TTC549 (cell line): ENCODE measurements around the gene CHMP2B.

Experiments used
- FAIRE-seq: peaks from 2 replicates; lab custom pipeline; 2012; peaks lifted over from hg19 to GRCh38; lab: Jason Lieb, UNC

CHMP2B gene, protein sequence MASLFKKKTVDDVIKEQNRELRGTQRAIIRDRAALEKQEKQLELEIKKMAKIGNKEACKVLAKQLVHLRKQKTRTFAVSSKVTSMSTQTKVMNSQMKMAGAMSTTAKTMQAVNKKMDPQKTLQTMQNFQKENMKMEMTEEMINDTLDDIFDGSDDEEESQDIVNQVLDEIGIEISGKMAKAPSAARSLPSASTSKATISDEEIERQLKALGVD

DNA sequence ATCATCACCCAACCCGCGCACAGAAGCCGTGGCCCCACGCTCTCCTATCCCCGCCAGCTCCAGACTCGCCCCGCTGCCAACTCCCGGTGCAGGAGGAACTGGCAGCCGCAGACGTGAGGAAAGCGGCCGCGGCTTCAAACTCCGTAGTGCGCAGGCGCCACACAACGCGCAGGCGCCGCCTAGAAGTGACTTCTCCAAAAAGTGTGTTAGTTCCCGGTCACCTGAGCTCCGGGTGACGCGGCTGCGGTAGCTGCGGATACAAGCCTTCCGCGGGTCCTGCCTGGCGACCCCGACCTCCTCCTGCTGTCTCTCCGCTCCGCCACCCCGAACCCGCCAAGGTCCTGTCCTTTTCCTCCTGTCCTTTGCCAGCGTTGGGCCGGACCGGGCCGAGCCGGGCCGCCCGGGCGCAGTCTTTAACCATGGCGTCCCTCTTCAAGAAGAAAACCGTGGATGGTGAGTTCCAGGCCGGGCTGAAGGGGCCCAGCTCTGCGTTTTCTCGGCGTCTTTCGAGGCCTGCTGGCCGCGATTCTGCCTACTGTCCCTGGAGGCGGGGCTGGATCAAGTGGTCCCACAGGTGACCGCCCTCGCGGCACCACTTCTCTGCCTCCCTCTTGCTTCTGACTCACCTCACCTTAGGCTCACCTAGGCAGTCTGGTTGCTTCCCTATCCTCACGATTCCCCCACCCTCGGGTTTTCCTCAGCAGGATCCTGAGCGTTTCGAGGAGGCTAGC is at the start of gene CHMP2B:
TSS of gene CHMP2B (plus strand) at position 206 of the 731 bp plus-strand sequence. CDS start at position 420, 214 bp downstream.
- no peak for FAIRE-seq

- FAIRE-seq: no peak
These were observed 47.5 kb upstream of the CHMP2B start for GRCh38 chr3:87179642-87180041.

GRCh38 chr3:87181551-87181950 is 45.6 kb upstream of the CHMP2B start:
- FAIRE-seq: no peak

DNA sequence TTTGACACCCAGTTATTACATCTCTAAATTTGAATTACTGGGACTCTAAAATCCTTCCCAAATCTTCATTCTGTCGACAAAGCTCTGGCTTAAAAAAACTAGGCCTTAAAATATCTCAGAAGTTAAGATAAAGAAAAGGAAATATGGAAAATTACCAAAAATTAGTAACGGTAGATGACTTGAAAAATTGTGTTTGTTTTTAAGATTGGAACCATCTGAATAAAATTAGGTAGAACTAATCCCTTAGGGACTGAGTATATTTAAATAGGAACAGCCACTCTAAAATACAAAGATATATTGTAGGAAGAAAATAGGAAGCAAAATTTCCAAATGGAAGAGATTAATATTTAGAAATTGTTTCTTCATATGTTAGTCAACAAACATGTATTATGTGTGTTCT is 45.1 kb upstream of the CHMP2B start:
- FAIRE-seq: no peak

DNA sequence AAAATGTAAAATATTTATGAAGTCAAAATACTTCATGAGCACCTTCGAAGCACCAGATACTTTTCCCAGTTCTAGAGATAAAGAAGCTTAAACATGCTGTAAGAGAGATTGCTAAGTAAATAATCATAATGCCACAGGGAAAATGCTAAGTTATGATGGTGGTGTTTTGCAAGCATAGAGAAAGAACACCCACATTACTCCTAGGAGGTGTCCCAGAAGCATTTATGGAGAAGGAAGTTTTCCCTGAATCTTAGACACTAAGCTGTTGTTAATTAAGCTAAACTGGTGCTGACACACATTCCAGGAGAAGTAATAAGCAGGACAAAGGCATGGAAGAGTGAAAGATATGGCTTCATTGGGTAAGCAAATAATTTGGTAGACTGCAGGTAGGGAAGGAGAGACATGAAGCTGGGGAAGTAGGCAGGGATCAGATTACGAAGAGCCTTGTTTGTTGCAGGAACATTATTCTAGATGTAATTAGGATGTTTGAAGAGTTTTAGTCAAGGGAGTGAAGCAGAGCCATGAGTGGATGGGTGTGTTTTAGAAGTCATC is 40.4 kb upstream of the CHMP2B start:
- no peak for FAIRE-seq

DNA sequence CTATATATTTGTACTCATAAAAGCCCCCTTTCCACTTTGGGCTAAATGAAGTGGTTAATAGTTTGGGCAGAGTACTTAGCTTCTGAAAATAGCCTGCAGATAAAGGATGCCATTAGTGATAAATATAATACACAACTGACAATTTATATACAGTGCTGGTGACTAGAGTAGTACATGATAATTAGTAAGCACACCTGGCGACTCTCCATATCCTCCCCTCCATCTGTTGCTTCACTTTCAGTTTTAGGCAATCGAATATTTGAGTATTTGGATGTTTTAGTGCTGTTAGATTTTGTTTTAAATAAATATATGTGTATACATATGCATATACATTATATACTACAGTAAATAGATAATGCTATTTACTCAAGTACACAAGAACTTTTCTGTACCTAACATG is 35.9 kb upstream of the CHMP2B start:
- FAIRE-seq: no peak

GRCh38 chr3:87191641-87192040 is 35.5 kb upstream of the CHMP2B start:
- no peak for FAIRE-seq

- no peak for FAIRE-seq
These were observed 30.2 kb upstream of the CHMP2B start for GRCh38 chr3:87196879-87197278.

- FAIRE-seq: no peak
These were observed 29.6 kb upstream of the CHMP2B start for GRCh38 chr3:87197531-87197930.

DNA sequence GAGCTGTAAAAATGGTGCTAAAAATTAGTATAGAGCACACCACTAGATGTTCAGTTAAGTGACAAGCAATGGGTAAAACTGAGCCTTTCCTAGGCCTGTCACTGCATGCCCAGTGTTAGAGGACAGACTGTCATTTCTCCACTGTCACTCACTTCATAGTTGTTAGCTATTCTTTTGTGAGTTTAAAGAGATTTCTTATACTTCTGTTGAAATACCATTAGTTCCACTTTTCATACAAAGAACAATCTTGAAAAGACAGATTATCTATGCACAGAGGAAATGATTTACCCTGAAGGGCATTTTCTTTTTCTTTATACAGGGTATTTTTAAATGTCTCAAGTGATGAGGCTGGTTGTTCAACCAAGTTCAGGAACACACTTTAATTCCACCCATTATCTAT is 28.3 kb upstream of the CHMP2B start:
- FAIRE-seq: no peak

DNA sequence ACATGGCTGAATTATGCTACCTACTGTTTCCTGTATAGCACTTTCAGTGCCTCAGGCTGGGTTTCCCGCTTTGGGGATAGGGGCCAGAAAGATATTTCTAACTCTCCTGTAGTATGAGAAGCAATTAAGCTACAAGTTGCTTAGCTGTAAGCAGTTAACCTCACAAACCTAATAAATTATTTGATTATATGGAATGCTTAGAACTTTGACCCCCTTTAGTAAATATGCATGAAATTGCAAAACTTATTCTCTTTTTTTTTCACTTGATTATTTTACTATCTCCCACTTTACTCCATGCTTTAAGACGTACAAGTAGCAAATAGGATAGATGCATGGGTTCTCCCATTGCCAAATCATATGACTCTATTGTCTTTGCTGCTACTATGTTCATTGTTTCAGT is 27.5 kb upstream of the CHMP2B start:
- FAIRE-seq: no peak

DNA sequence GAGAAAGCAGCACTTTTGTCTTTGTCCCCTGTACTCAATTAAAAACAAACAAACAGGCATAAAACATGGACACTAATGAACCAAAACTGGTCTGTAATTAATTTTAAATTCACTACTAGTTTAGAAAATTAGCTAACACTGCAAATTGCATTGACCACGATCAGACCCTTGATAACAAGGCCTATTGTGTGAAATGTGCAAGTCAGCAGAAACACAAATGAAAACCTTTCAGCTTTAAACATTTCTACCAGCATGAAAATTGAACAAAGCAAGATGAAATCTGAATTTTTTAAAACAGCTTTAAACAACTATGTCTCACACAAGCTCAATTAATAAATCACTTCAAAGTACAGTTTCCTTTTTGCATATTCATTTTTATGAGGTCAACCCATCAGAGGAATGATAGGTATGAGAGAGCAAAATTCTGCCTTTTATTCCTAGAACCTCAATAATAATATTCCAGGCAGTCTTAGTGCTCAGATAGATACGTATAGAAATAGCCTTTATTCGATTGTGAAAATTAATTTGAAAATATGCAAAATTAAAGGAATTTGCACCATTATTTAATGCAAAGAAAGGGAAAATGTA is 27.0 kb upstream of the CHMP2B start:
- no peak for FAIRE-seq

- FAIRE-seq: no peak
These were observed 25.4 kb upstream of the CHMP2B start for GRCh38 chr3:87201727-87202126.

- FAIRE-seq: no peak
These were observed 23.3 kb upstream of the CHMP2B start for GRCh38 chr3:87203809-87204208.

DNA sequence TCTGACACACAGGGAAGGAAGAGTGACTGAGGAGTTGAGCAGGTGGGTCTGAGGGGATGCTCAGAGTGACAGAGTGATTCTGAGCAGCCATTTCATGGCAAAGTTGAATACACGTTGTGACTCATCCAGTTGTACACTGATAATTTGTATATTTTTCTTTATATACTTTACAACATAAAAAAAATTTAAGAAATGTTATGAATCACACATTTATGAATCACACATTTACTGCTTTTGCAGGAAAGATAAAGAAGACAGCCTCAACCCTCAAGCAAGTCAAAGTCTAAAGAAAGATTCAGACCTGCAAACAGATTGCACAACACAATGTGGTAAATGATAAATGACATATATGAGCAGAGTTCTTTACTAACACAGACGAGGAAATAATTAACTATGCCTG is 21.0 kb upstream of the CHMP2B start:
- FAIRE-seq: no peak

GRCh38 chr3:87206635-87207034 is 20.5 kb upstream of the CHMP2B start:
- no peak for FAIRE-seq

- no peak for FAIRE-seq
These were observed 19.6 kb upstream of the CHMP2B start for GRCh38 chr3:87207460-87207859.

DNA sequence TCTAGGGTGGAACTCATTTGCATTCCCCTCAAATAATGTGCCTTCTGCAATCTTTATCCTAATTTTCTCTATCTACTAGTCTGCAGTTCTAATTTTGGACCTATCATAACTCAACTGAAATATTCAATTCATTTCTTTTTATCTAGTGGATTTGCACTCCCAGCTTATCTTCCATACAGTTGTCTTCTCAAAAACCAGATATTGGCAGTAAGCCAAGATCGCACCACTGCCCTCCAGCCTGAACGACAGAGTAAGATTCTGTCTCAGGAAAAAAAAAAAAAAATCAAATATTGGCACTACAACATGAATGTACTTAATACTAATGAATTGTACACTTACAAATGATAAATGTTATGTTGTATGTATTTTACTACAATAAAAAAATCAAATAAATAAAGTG is 18.0 kb upstream of the CHMP2B start:
- FAIRE-seq: no peak

GRCh38 chr3:87218560-87218959 is 8.5 kb upstream of the CHMP2B start:
- no peak for FAIRE-seq

GRCh38 chr3:87219611-87220010 is 7.5 kb upstream of the CHMP2B start:
- no peak for FAIRE-seq

DNA sequence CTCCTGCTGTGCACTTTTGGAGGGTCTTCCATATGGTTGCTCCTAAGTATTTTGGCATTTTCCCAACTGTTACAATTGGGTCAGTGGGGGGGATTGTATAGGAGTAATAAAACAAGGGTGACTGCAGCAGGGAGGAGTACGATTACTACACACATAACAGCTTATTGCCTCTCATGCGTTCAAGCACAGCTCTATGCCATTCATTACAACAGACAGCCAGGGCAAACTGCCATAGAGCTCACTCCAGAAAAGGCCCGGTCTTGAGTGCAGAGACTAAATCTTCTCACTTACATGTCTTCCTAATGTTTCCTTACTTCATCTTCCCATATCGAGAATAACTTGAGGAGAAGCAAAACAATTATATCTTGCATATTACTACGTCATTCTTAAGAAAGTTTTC is 1.4 kb upstream of the CHMP2B start:
- no peak for FAIRE-seq

- FAIRE-seq: no peak
These were observed 681 bp downstream of the CHMP2B start for GRCh38 chr3:87227835-87228144.

DNA sequence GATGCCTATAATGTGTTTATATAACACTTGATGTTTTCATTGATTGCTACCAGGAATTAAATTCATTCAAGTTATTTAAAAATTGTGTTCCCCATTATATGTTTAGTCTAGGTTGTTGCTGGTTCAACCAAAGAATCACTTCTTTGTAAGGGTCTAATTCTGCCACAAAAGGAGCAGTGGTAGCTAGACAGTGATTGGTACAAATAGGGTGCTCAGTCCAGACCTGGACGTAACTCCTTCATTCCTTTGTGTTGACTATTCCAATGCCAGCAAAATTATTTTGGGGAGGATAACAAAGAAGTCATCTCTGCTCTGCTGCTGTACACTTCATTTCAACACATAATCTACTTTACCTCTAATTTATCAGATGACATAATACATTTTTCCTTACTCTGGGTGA is 1.2 kb downstream of the CHMP2B start:
- FAIRE-seq: no peak

DNA sequence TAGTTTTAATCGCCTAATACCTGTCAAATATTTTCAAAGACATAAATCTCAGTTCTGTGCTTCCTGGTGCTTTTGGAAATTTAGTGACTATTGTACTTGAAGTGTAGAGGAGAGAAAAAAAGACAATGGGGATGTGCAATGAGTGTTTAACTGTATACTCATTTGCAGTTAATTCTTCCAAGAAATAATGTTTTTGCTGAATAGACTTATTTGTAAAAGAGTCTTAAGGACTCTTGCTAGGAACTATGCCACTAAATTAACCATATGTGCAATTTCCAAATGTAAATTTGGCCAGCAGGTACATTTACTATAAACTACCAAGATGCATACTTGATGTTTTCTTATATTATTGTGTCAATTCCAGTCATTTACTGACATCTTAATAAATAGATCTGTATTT is 2.0 kb downstream of the CHMP2B start:
- FAIRE-seq: no peak
